Activated T-cell treated with anti-CD3 and anti-CD28 coated beads, Interleukin-2, amount 50 U/mL, for 72 hours (primary cell): ENCODE measurements around the gene RPUSD1. TPM values are rescaled to one million over a fixed set of nuclear protein-coding genes. Genes with fewer than 3 reads are reported as not detected.
"Not testable (repeated sequence)": the region's sequence is repeated elsewhere in the genome, so short reads cannot be mapped to it uniquely, and the experiment has no call there.

ENCODE experiments used
- ATAC-seq, 2 donors: fragments of 150-1000 bp; cut with Tn5 transposase; replicated peaks in 1 of 2; 2 replicates each; pipeline ENCODE4 v1.10.0; 2021; ENCODE audit warnings: moderate library complexity in 2 of 2, mild to moderate bottlenecking in 1 of 2
- DNase-seq, 2 donors: peaks; one replicate each; pipeline ENCODE4 v3.0.0; 2021 to 2022; ENCODE audit warnings: mixed read lengths in 1 of 2
- H3K27ac Mint-ChIP-seq: one replicate; pipeline ENCODE4 v1.8.0; 2022; ENCODE audit warnings: mild to moderate bottlenecking, moderate library complexity, mixed read lengths
- H3K27me3 Mint-ChIP-seq: one replicate; pipeline ENCODE4 v1.8.0; 2022; ENCODE audit warnings: low read depth, mixed read lengths
- H3K36me3 Mint-ChIP-seq, 2 donors: one replicate each; pipeline ENCODE4 v1.8.0; 2022; ENCODE audit warnings: mixed read lengths in 2 of 2, mild to moderate bottlenecking in 1 of 2; ENCODE audit not compliant: insufficient read depth in 2 of 2
- H3K4me1 Mint-ChIP-seq: one replicate; pipeline ENCODE4 v1.8.0; 2022; ENCODE audit warnings: low read depth, mixed read lengths
- H3K4me3 Mint-ChIP-seq, 2 donors: one replicate each; pipeline ENCODE4 v1.8.0; 2022; ENCODE audit warnings: mild to moderate bottlenecking in 2 of 2, mixed read lengths in 2 of 2, moderate library complexity in 2 of 2
- H3K9me3 Mint-ChIP-seq, 2 donors: one replicate each; pipeline ENCODE4 v1.8.0; 2022; ENCODE audit warnings: mixed read lengths in 2 of 2
- total RNA-seq, 2 donors: library from RNA; stranded (reverse); gene quantifications; one replicate each; pipeline ENCODE4 v1.2.3, GENCODE V29; 2022

RPUSD1 gene
- total RNA-seq, 2 donors from 2014 or later, result 14.0 to 22.7 TPM

- Mint-ChIP-seq H3K9me3 (no peaks in the 10 kb centered on the region), H3K27me3 (no peaks in the 10 kb centered on the region), H3K4me1 (peaks cover 9% of the 10 kb centered on the region), H3K27ac (no peak overlapping the region), H3K36me3 (no peaks in the 10 kb centered on the region), H3K4me3 (no peak overlapping the region)
- ATAC-seq (no peak), DNase-seq (no peak)
These were observed 6.7 kb downstream of the RPUSD1 start for GRCh38 chr16:781346-782010.

GRCh38 chr16:780296-780695 lies 7.9 kb downstream of the RPUSD1 start:
- Mint-ChIP-seq H3K27me3 (no peaks in the 10 kb centered on the region), H3K36me3 (no peaks in the 10 kb centered on the region), H3K4me1 (peaks cover 6% of the 10 kb centered on the region), H3K4me3 (no peak overlapping the region), H3K9me3 (no peaks in the 10 kb centered on the region), H3K27ac (no peak overlapping the region)
- ATAC-seq, result no peak
- DNase-seq, result no peak

GRCh38 chr16:779561-779960 lies 8.6 kb downstream of the RPUSD1 start:
- DNase-seq (no peak), ATAC-seq (no peak)
- H3K36me3 Mint-ChIP-seq, result no peaks in the 10 kb centered on the region
- no peak overlapping the region for H3K4me3 Mint-ChIP-seq
- no peak overlapping the region for H3K27ac Mint-ChIP-seq
- H3K4me1 Mint-ChIP-seq, result no peaks in the 10 kb centered on the region
- no peaks in the 10 kb centered on the region for H3K9me3 Mint-ChIP-seq
- no peaks in the 10 kb centered on the region for H3K27me3 Mint-ChIP-seq

GRCh38 chr16:778909-779527 lies 9.2 kb downstream of the RPUSD1 start:
- no peaks in the 10 kb centered on the region for H3K4me1 Mint-ChIP-seq
- no peaks in the 10 kb centered on the region for H3K9me3 Mint-ChIP-seq
- DNase-seq (no peak), ATAC-seq (no peak)
- H3K4me3 Mint-ChIP-seq, result no peak overlapping the region
- no peak overlapping the region for H3K27ac Mint-ChIP-seq
- H3K36me3 Mint-ChIP-seq, result no peaks in the 10 kb centered on the region
- no peaks in the 10 kb centered on the region for H3K27me3 Mint-ChIP-seq

GRCh38 chr16:778447-778846 lies 9.7 kb downstream of the RPUSD1 start:
- ATAC-seq (no peak), DNase-seq (no peak)
- Mint-ChIP-seq H3K4me3 (no peak overlapping the region), H3K27me3 (no peaks in the 10 kb centered on the region), H3K9me3 (no peaks in the 10 kb centered on the region), H3K36me3 (no peaks in the 10 kb centered on the region), H3K4me1 (no peaks in the 10 kb centered on the region), H3K27ac (no peak overlapping the region)

- no peaks in the 10 kb centered on the region for H3K27me3 Mint-ChIP-seq
- H3K36me3 Mint-ChIP-seq, result no peaks in the 10 kb centered on the region
- H3K4me1 Mint-ChIP-seq, result no peaks in the 10 kb centered on the region
- H3K27ac Mint-ChIP-seq, result no peak overlapping the region
- H3K9me3 Mint-ChIP-seq, result no peaks in the 10 kb centered on the region
- DNase-seq (no peak), ATAC-seq (no peak)
- H3K4me3 Mint-ChIP-seq, result no peak overlapping the region
These were observed 10.4 kb downstream of the RPUSD1 start for GRCh38 chr16:777826-778225.

- Mint-ChIP-seq H3K27me3 (no peaks in the 10 kb centered on the region), H3K9me3 (no peaks in the 10 kb centered on the region), H3K4me1 (no peaks in the 10 kb centered on the region), H3K27ac (no peak overlapping the region), H3K4me3 (no peak overlapping the region), H3K36me3 (no peaks in the 10 kb centered on the region)
- no peak for DNase-seq
- ATAC-seq, result no peak
These were observed 11.4 kb downstream of the RPUSD1 start for GRCh38 chr16:776824-777223.

GRCh38 chr16:776298-776697 lies 11.9 kb downstream of the RPUSD1 start:
- ATAC-seq, result not testable (repeated sequence)

DNA sequence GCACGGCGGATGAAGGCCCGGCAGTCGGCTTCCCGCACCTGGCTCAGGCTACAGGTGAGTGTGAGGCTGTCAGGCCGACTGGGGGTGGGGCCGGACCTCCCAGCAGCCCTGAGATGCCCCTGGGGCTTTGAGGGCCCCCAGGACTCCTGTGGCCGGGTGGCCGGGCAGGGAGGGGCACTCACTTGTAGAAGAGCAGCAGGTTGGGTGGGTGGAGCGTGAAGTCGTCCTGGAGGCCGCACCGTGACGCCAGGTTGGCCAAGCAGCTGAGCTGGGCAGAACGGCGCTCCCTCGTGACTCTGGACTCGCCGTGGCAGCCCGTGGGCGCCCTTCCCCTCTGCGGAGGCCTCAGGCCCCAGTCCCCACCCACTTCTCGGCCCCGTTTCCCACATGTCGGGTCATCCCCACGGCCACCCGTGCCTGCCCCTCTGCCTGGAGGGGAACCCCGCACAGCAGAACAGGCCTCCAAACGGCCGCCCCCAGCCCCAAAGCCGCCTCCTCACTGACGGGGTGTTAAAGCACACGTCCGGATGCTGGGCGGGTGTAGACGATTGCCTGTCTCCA lies 12.9 kb downstream of the RPUSD1 start:
- no peaks in the 10 kb centered on the region for H3K27me3 Mint-ChIP-seq
- no peaks in the 10 kb centered on the region for H3K36me3 Mint-ChIP-seq
- no peaks in the 10 kb centered on the region for H3K9me3 Mint-ChIP-seq
- H3K4me3 Mint-ChIP-seq, result no peak overlapping the region
- no peak overlapping the region for H3K27ac Mint-ChIP-seq
- ATAC-seq, result no peak
- DNase-seq, result no peak
- no peaks in the 10 kb centered on the region for H3K4me1 Mint-ChIP-seq

More at GRCh38 chr16:776298-776697, 11.9 kb downstream of the RPUSD1 start:
- not testable (repeated sequence) for DNase-seq, H3K4me3 Mint-ChIP-seq, H3K4me1 Mint-ChIP-seq, H3K9me3 Mint-ChIP-seq, H3K27me3 Mint-ChIP-seq, H3K36me3 Mint-ChIP-seq, H3K27ac Mint-ChIP-seq

GRCh38 chr16:774086-775001 lies 13.8 kb downstream of the RPUSD1 start:
- H3K27me3 Mint-ChIP-seq, result no peaks in the 10 kb centered on the region
- no peak for ATAC-seq
- no peaks in the 10 kb centered on the region for H3K9me3 Mint-ChIP-seq
- H3K27ac Mint-ChIP-seq, result no peak overlapping the region
- DNase-seq, result no peak
- H3K4me1 Mint-ChIP-seq, result no peaks in the 10 kb centered on the region
- H3K4me3 Mint-ChIP-seq, result no peak overlapping the region
- H3K36me3 Mint-ChIP-seq, result no peaks in the 10 kb centered on the region

DNA sequence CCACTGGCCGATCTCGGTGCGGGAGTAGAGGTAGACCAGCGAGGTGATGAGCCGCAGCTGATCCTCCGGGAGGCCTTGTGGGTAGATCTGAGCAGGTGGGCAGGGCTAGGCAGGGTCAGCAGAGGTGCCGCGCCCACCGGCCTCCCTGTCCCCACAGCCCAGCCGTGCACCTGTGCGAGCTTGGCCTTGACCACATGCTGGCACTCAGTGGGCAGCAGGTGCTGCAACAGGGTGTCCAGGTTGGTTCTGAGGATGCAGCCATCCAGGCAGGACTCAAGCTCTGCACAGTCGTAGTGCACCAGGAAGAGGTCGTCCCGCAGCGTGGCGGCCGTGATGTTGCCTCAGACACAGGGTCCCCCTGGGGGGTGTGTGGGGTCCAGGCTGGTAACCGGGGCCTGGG lies 15.2 kb downstream of the RPUSD1 start:
- H3K9me3 Mint-ChIP-seq, result no peaks in the 10 kb centered on the region
- H3K36me3 Mint-ChIP-seq, result no peaks in the 10 kb centered on the region
- no peak overlapping the region for H3K27ac Mint-ChIP-seq
- H3K4me1 Mint-ChIP-seq, result no peaks in the 10 kb centered on the region
- ATAC-seq (no peak), DNase-seq (no peak)
- H3K27me3 Mint-ChIP-seq, result no peaks in the 10 kb centered on the region
- no peak overlapping the region for H3K4me3 Mint-ChIP-seq

- no peaks in the 10 kb centered on the region for H3K36me3 Mint-ChIP-seq
- H3K4me3 Mint-ChIP-seq, result no peak overlapping the region
- DNase-seq (no peak), ATAC-seq (no peak)
- H3K4me1 Mint-ChIP-seq, result no peaks in the 10 kb centered on the region
- no peak overlapping the region for H3K27ac Mint-ChIP-seq
- H3K27me3 Mint-ChIP-seq, result no peaks in the 10 kb centered on the region
- H3K9me3 Mint-ChIP-seq, result no peaks in the 10 kb centered on the region
These were observed 17.8 kb downstream of the RPUSD1 start for GRCh38 chr16:770411-770810.

GRCh38 chr16:769934-770333 lies 18.2 kb downstream of the RPUSD1 start:
- DNase-seq (no peak), ATAC-seq (no peak)
- no peaks in the 10 kb centered on the region for H3K27me3 Mint-ChIP-seq
- H3K4me3 Mint-ChIP-seq, result no peak overlapping the region
- no peaks in the 10 kb centered on the region for H3K9me3 Mint-ChIP-seq
- H3K36me3 Mint-ChIP-seq, result no peaks in the 10 kb centered on the region
- H3K4me1 Mint-ChIP-seq, result no peaks in the 10 kb centered on the region
- no peak overlapping the region for H3K27ac Mint-ChIP-seq
